ENCODE data around the gene POU6F2.

DNA sequence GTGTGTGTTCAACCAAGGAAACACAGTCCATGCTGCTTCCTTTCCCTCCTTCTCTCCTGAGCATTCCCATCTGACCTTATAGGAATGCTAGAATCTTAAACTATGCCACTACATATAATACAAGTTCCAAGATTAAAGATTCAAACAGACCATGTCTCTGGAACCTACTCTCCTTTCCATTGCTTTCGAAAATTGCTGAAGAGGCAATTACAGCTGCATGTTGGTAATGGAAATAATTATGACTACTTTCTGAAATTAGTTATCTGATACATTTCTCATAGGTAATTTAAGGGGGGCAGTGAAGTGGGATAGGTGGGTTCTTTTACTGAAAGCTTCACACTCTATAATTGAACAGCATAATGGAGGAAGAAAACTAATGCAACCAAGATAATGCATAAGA is 302.6 kb downstream of the POU6F2 start:
- TF ChIP-seq, protein P1, sequence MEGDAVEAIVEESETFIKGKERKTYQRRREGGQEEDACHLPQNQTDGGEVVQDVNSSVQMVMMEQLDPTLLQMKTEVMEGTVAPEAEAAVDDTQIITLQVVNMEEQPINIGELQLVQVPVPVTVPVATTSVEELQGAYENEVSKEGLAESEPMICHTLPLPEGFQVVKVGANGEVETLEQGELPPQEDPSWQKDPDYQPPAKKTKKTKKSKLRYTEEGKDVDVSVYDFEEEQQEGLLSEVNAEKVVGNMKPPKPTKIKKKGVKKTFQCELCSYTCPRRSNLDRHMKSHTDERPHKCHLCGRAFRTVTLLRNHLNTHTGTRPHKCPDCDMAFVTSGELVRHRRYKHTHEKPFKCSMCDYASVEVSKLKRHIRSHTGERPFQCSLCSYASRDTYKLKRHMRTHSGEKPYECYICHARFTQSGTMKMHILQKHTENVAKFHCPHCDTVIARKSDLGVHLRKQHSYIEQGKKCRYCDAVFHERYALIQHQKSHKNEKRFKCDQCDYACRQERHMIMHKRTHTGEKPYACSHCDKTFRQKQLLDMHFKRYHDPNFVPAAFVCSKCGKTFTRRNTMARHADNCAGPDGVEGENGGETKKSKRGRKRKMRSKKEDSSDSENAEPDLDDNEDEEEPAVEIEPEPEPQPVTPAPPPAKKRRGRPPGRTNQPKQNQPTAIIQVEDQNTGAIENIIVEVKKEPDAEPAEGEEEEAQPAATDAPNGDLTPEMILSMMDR (conservative IDR thresholded peaks at IDR 0.05; ENCODE audit: low read depth, low read length): no peak
- TF ChIP-seq BHLHE40 (IDR thresholded peaks at IDR 0.05; ENCODE audit: low read depth, low read length) (no peak), POLR2A (IDR thresholded peaks at IDR 0.05; ENCODE audit: low read depth, low read length) (no peak), MAZ (IDR thresholded peaks at IDR 0.05; ENCODE audit: borderline replicate concordance, low read depth, low read length) (no peak), SMC3 (IDR thresholded peaks at IDR 0.05; ENCODE audit: low read depth, low read length) (no peak)
- TF ChIP-seq, protein P2, sequence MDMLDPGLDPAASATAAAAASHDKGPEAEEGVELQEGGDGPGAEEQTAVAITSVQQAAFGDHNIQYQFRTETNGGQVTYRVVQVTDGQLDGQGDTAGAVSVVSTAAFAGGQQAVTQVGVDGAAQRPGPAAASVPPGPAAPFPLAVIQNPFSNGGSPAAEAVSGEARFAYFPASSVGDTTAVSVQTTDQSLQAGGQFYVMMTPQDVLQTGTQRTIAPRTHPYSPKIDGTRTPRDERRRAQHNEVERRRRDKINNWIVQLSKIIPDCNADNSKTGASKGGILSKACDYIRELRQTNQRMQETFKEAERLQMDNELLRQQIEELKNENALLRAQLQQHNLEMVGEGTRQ (IDR thresholded peaks at IDR 0.05; ENCODE audit: low read depth, low read length): no peak

Data from IMR-90 (cell line).